ENCODE measurements around the gene ANKRD12.

- no peak for TF ChIP-seq CTCF (tag by site-specific recombination; IDR thresholded peaks at IDR 0.05)
- TF ChIP-seq ZNF580 (tag by site-specific recombination; IDR thresholded peaks at IDR 0.05), result no peak
- TF ChIP-seq ZNF629 (tag by site-specific recombination; IDR thresholded peaks at IDR 0.05), result no peak
- no peak for TF ChIP-seq ZXDB (tag by site-specific recombination; IDR thresholded peaks at IDR 0.05)
Observed at GRCh38 chr18:9289698-9290097, 153.1 kb downstream of the ANKRD12 start.

All from HEK293 (cell line).